Left lobe of liver (tissue), 2 donors: ENCODE measurements around the gene FOXD4L6. TPM values are rescaled to one million over a fixed set of nuclear protein-coding genes. Genes with fewer than 3 reads are reported as not detected.
"Not testable (repeated sequence)": the region's sequence is repeated elsewhere in the genome, so short reads cannot be mapped to it uniquely, and the experiment has no call there.

Experiments
- ATAC-seq: fragments of 200-7000 bp; cut with Tn5 transposase; one replicate; pipeline ENCODE4 v1.9.1; 2020; ENCODE audit warnings: mild to moderate bottlenecking, moderate library complexity
- DNase-seq: peaks from one replicate; pipeline ENCODE4 v3.0.0-alpha.2; 2020; ENCODE audit warnings: low spot score
- total RNA-seq: library from RNA; stranded (reverse); gene quantifications from one replicate; pipeline ENCODE4 v1.2.1, GENCODE V29; 2021
- donor health status: DM: no; HTN: no; CAD: no; lungs with moderate emphysema.
- donor health status: DM: no; HTN: yes; CAD: no.

Gene FOXD4L6
- total RNA-seq, 1 donor from 2014 or later = not detected

GRCh38 chr9:41104542-41104941, 23.9 kb downstream of the FOXD4L6 start:
- not testable (repeated sequence) for DNase-seq, ATAC-seq

- ATAC-seq, DNase-seq: not testable (repeated sequence)
Observed at GRCh38 chr9:41100508-41100907, 28.0 kb downstream of the FOXD4L6 start.

GRCh38 chr9:41098759-41099158, 29.7 kb downstream of the FOXD4L6 start:
- not testable (repeated sequence) for ATAC-seq, DNase-seq

- not testable (repeated sequence) for ATAC-seq
Observed at GRCh38 chr9:41095060-41095459, 33.4 kb downstream of the FOXD4L6 start.

GRCh38 chr9:41094010-41094773, 34.3 kb downstream of the FOXD4L6 start:
- not testable (repeated sequence) for DNase-seq, ATAC-seq

More at GRCh38 chr9:41095060-41095459, 33.4 kb downstream of the FOXD4L6 start:
- DNase-seq = not testable (repeated sequence)

- ATAC-seq, DNase-seq: not testable (repeated sequence)
Observed at GRCh38 chr9:41090922-41091321, 37.6 kb downstream of the FOXD4L6 start.

- DNase-seq, ATAC-seq: not testable (repeated sequence)
Observed at GRCh38 chr9:41090386-41090785, 38.1 kb downstream of the FOXD4L6 start.

GRCh38 chr9:41088450-41089059, 39.9 kb downstream of the FOXD4L6 start:
- ATAC-seq = peak; percentile 97

GRCh38 chr9:41087929-41088328, 40.6 kb downstream of the FOXD4L6 start:
- not testable (repeated sequence) for DNase-seq, ATAC-seq

More at GRCh38 chr9:41088450-41089059, 39.9 kb downstream of the FOXD4L6 start:
- not testable (repeated sequence) for DNase-seq

GRCh38 chr9:41087157-41087780, 41.2 kb downstream of the FOXD4L6 start:
- not testable (repeated sequence) for ATAC-seq, DNase-seq

- not testable (repeated sequence) for ATAC-seq, DNase-seq
Observed at GRCh38 chr9:41086685-41087084, 41.8 kb downstream of the FOXD4L6 start.

GRCh38 chr9:41086215-41086614, 42.3 kb downstream of the FOXD4L6 start:
- DNase-seq, ATAC-seq: not testable (repeated sequence)

- not testable (repeated sequence) for ATAC-seq, DNase-seq
Observed at GRCh38 chr9:41082358-41082757, 46.1 kb downstream of the FOXD4L6 start.

- ATAC-seq, DNase-seq: not testable (repeated sequence)
Observed at GRCh38 chr9:41079464-41079863, 49.0 kb downstream of the FOXD4L6 start.

- ATAC-seq, DNase-seq: not testable (repeated sequence)
Observed at GRCh38 chr9:41077586-41077985, 50.9 kb downstream of the FOXD4L6 start.

Other genes starting within 250 kb of the FOXD4L6 start
- 2.0 TPM for gene ZNG1F, start 60.6 kb upstream of the FOXD4L6 start, total RNA-seq